K562 (cell line): Measurements from ENCODE around the gene NDUFB5. TPM values are rescaled to one million over a fixed set of nuclear protein-coding genes. Genes with fewer than 3 reads are reported as not detected.

ENCODE experiments used
- E2F3 ChIP-seq: fragments of 250-450 bp; sonication (Bioruptor Pico); IDR thresholded peaks from 2 replicates; pipeline ENCODE4 v1.4.0; 2020; ENCODE audit warnings: mild to moderate bottlenecking
- FOXM1 ChIP-seq, 2 experiments: fragments of 450-650 bp in 1 of 2; sonication (generic) in 1 of 2; formaldehyde crosslinking in 1 of 2; IDR thresholded peaks; 2 replicates each; pipeline versions ENCODE4 v1.6.1 to v1.9.0; 2017 to 2022; ENCODE audit warnings: low read depth in 2 of 2, mild to moderate bottlenecking in 2 of 2, missing genetic modification reagents in 1 of 2, moderate library complexity in 1 of 2
- MAFF ChIP-seq: IDR thresholded peaks from 2 replicates; pipeline ENCODE4 v1.6.1; 2012; ENCODE audit warnings: low read length, improper control_type of control experiment
- NFRKB ChIP-seq: fragments of 450-650 bp; IDR thresholded peaks from 2 replicates; pipeline ENCODE4 v1.6.1; 2016; ENCODE audit warnings: low read depth
- PCBP1 ChIP-seq: fragments of 200-400 bp; formaldehyde crosslinking; IDR thresholded peaks from 2 replicates; pipeline ENCODE4 v1.6.1; 2018; ENCODE audit warnings: mild to moderate bottlenecking, low read depth, low read length; ENCODE audit not compliant: poor library complexity, severe bottlenecking
- PRMT5 ChIP-seq: sonication (generic); formaldehyde crosslinking; IDR thresholded peaks from 2 replicates; pipeline ENCODE4 v1.5.0; 2020; ENCODE audit warnings: missing genetic modification reagents
- RBBP5 ChIP-seq: fragments of 200-600 bp; sonication (generic); IDR thresholded peaks from 2 replicates; pipeline ENCODE4 v1.6.1; 2012; ENCODE audit warnings: borderline replicate concordance, mild to moderate bottlenecking, low read length, control low read depth, inconsistent platforms; ENCODE audit not compliant: insufficient read depth, poor library complexity, severe bottlenecking
- SMAD1 ChIP-seq: fragments of 150-350 bp; IDR thresholded peaks from 2 replicates; pipeline ENCODE4 v1.6.1; 2014; ENCODE audit warnings: low read length, low read depth; ENCODE audit not compliant: partially characterized antibody
- ZNF316 ChIP-seq: fragments of 450-650 bp; IDR thresholded peaks from 2 replicates; pipeline ENCODE4 v1.6.1; 2016
- ZNF318 ChIP-seq, 2 experiments: fragments of 450-650 bp; IDR thresholded peaks; 2 replicates each; pipeline ENCODE4 v1.6.1; 2016; ENCODE audit warnings: mild to moderate bottlenecking in 2 of 2, borderline replicate concordance in 1 of 2, low read depth in 1 of 2, moderate library complexity in 1 of 2
- ZNF785 ChIP-seq: fragments of 250-450 bp; sonication (Bioruptor Pico); IDR thresholded peaks from 2 replicates; pipeline ENCODE4 v1.4.0; 2020; ENCODE audit warnings: mild to moderate bottlenecking
- ZNF830 ChIP-seq: fragments of 250-450 bp; sonication (Bioruptor Pico); IDR thresholded peaks from 2 replicates; pipeline ENCODE4 v1.5.0; 2021; ENCODE audit warnings: mild to moderate bottlenecking
- polyA plus RNA-seq, 8 experiments: library from polyadenylated mRNA; depleted of rRNA in 4 of 8; stranded (reverse) in 5 of 8; unstranded in 3 of 8; fragments of >200 nt; fragmentation: Nextera tagmentation in 2 of 8; fragmentation: Illumina TruSeq in 1 of 8; extraction: Ambion mirVana in 2 of 8; extraction: Trizol in 1 of 8; gene quantifications; 2 replicates each; pipeline versions ENCODE4 v1.2.1 to v1.2.3, GENCODE V29; 2011 to 2014; ENCODE audit warnings: inconsistent platforms in 1 of 8, missing spikeins in 1 of 8
- total RNA-seq, 7 experiments: library from RNA; depleted of rRNA in 6 of 7; stranded (reverse); fragments of >200 nt in 6 of 7; fragmentation: Illumina TruSeq in 2 of 7; extraction: Trizol in 2 of 7; gene quantifications; 2 replicates each; pipeline versions ENCODE4 v1.2.1 to v1.2.3, GENCODE V29; 2011 to 2021; ENCODE audit warnings: low replicate concordance in 1 of 7
- TF ChIP-seq, protein P1 (sequence below): fragments of 150-350 bp; IDR thresholded peaks from 2 replicates; pipeline ENCODE4 v1.6.1; 2014; ENCODE audit warnings: low read depth, mild to moderate bottlenecking, low read length, borderline replicate concordance
- TF ChIP-seq, protein P2 (sequence below): fragments of 250-450 bp; sonication (Bioruptor Pico); IDR thresholded peaks from 2 replicates; pipeline ENCODE4 v1.5.1; 2021; ENCODE audit warnings: mild to moderate bottlenecking

The NDUFB5 gene
- total and polyA plus RNA-seq, 9 of the 15 experiments (the other 6 are each of a cell fraction or from before 2014, with no cell fraction given), result 128 to 466 (median 176) TPM

- no peak for TF ChIP-seq ZNF318 (IDR thresholded peaks at IDR 0.05; ENCODE audit: borderline replicate concordance in 1 of 2, low read depth in 1 of 2)
- TF ChIP-seq NFRKB, result peak; percentile 80
- no peak for TF ChIP-seq E2F3 (CRISPR knock-in tag)
- TF ChIP-seq RBBP5, result peak; percentile 97
- peak; percentile 33 for TF ChIP-seq SMAD1
- no peak for TF ChIP-seq ZNF830 (CRISPR knock-in tag)
- no peak for TF ChIP-seq PCBP1
- TF ChIP-seq FOXM1 (IDR thresholded peaks at IDR 0.05; ENCODE audit: low read depth), result no peak; the same call in 1 of the 2 replicates
- TF ChIP-seq FOXM1 (CRISPR knock-in tag; IDR thresholded peaks at IDR 0.05; ENCODE audit: low read depth), result no peak
- TF ChIP-seq, protein P1, sequence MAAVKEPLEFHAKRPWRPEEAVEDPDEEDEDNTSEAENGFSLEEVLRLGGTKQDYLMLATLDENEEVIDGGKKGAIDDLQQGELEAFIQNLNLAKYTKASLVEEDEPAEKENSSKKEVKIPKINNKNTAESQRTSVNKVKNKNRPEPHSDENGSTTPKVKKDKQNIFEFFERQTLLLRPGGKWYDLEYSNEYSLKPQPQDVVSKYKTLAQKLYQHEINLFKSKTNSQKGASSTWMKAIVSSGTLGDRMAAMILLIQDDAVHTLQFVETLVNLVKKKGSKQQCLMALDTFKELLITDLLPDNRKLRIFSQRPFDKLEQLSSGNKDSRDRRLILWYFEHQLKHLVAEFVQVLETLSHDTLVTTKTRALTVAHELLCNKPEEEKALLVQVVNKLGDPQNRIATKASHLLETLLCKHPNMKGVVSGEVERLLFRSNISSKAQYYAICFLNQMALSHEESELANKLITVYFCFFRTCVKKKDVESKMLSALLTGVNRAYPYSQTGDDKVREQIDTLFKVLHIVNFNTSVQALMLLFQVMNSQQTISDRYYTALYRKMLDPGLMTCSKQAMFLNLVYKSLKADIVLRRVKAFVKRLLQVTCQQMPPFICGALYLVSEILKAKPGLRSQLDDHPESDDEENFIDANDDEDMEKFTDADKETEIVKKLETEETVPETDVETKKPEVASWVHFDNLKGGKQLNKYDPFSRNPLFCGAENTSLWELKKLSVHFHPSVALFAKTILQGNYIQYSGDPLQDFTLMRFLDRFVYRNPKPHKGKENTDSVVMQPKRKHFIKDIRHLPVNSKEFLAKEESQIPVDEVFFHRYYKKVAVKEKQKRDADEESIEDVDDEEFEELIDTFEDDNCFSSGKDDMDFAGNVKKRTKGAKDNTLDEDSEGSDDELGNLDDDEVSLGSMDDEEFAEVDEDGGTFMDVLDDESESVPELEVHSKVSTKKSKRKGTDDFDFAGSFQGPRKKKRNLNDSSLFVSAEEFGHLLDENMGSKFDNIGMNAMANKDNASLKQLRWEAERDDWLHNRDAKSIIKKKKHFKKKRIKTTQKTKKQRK, result peak; percentile 78; the same call in 1 of the 2 replicates
- TF ChIP-seq ZNF316, result no peak
- TF ChIP-seq PRMT5 (CRISPR knock-in tag), result no peak
- TF ChIP-seq MAFF, result no peak
- TF ChIP-seq ZNF785 (CRISPR knock-in tag), result no peak
- TF ChIP-seq, protein P2, sequence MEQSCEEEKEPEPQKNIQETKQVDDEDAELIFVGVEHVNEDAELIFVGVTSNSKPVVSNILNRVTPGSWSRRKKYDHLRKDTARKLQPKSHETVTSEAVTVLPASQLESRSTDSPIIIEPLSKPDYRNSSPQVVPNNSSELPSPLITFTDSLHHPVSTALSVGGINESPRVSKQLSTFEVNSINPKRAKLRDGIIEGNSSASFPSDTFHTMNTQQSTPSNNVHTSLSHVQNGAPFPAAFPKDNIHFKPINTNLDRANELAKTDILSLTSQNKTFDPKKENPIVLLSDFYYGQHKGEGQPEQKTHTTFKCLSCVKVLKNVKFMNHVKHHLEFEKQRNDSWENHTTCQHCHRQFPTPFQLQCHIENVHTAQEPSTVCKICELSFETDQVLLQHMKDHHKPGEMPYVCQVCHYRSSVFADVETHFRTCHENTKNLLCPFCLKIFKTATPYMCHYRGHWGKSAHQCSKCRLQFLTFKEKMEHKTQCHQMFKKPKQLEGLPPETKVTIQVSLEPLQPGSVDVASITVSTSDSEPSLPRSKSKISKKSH (CRISPR knock-in tag), result no peak
Observed at GRCh38 chr3:179562591-179563270, 41.9 kb upstream of the NDUFB5 start, which contains the start of gene ACTL6A (continued).
